NCI-H510A (cell line): ENCODE results near the gene ZNF423.
A peak's percentile ranks its signal among the peaks of the same experiment; 100 is the strongest.

Experiments used
- DNase-seq: peaks from one replicate; lab custom pipeline; 2025; lab: John Stamatoyannopoulos, UW

ZNF423 gene

DNA sequence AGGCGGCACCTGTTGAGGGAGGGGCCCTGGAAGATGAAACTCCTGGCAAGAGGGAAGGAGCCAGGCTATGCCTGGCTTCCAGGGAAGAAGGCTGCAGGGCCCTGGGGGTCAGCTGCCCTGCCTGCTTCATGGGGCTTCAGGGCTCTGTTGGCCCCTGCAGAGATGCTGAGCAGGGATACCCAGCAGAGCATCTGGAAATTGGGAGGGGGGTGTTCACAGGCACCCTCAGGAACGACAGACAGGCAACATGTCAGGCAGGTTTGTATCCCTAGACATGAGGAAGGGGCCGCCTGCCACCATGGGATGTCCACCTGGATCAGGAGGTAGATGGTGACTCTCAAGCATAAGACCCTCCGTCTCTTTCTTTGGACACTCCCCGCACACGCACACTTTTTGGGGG, 13.8 kb upstream of the ZNF423 start:
- DNase-seq: no peak

DNA sequence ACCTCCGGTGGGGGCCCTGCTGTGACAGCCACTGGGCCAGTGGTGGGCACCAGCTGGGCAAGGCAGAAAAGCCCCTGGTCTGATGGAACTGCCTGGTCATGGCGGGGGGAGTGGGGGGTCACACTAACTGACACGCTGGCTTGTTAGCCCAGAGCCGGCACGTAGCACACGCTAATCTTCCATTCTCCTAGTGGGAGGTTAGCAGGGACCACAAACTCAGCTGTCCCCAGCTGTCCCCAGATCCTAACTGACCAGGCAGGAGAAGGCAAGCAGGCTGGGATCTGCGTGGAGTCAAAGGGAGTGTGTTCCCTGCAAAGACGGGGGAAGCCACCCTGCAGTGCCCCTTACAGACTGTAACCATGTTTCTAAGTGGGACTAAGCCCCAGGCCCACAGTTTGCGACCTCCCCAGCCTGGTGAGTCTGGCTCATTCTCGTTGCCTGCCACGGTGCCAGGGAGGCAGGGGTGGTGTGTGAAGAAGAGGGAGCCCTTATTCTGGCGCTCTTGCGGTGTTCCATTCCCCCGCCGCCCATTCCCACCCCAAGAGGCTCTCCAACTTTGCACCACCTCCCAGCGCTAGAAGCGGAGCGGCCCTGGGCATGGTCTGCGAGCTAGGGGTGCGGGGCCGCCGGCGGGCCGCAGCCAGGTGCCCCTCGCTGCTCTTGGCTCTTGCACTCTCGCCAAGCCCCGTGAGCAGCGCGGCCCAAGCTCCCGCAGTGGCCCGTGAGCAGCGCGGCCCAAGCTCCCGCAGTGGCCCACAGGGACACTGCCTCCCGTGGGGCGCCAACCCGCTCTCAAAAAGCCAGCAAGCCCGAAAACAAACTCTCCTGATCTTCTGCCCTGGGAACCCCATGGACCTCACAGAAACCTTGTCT, 12.1 kb upstream of the ZNF423 start:
- DNase-seq: no peak

DNA sequence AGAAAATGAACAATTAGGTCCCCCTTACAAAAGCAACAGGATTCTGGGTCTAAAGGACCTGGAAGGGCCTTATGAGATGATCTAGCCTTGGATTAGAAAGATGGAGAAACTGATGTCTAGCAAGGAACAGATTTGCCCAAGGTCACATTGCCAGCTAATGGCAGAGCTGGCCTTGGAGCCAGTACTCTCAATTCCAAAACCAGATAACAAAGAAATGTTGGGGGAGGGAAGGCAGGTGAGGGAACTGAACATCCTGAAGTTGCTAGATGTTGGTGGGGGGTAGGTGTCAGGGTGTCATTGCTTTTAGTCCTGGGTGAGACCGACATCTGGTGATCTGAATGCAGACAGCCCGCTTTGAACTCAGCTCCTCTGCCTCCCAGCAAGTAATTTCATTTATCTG, 11.3 kb upstream of the ZNF423 start:
- DNase-seq: no peak

DNA sequence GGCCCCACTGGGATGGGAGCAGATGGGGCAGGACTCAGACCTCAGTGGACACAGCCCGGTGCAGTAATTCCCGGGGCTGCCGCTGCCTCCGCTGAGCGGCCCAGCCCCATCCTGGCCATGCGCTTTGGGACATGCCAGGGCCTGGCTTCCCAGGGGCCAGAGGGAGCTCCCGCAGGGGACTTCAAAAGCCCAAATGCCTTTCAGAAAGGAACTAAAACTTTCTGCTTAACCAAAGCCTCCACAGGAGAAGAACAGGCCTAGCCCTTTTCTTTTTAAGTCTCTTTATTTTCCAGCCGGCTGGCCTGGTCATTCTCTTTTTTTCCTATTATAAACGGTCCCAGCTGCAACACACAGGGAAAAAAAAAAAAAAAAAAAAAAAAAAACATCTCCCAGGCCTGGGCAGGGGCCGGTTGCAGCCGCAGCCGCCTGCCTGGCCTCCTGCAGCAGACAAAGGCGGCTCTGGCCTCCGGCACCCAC, 10.7 kb upstream of the ZNF423 start:
- DNase-seq: no peak

DNA sequence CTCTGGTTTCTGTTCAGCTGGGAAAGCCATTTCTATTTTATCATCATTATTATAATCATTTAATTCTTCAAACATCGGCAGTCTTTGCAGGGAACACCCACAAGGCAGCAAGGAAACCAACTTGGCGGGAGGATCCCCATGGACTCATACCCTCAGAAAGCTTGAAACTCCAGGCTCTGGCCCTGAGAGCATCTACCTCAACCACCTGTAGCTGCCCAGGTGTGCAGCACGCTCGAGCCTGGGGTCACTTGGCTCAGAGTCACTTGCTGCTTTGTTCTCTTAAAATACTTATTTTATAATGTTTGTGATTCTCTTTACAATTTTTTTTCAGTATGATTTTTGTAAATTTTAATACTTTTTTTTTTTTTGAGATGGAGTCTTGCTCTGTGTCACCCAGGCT, 6.8 kb upstream of the ZNF423 start:
- DNase-seq: no peak

DNA sequence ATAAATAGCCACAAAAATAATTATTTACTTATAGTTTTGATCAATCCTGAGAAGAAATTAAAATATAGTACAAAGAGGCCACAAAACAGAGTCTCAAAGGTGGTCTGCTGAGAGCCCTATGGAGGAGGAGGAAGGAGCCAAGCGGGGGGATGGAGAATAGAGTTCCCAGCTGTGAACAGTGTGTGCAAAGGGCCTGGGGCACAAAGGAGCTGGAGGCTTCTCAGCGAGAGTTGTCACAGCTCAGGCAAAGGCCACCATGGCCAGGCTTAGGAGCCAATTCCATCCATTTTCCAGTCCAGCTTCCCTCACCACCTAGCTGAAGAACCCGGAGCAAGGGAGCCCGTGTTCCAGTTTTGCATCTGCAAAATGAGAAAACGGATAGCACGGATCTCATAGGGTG, 5.4 kb upstream of the ZNF423 start:
- no peak for DNase-seq

DNA sequence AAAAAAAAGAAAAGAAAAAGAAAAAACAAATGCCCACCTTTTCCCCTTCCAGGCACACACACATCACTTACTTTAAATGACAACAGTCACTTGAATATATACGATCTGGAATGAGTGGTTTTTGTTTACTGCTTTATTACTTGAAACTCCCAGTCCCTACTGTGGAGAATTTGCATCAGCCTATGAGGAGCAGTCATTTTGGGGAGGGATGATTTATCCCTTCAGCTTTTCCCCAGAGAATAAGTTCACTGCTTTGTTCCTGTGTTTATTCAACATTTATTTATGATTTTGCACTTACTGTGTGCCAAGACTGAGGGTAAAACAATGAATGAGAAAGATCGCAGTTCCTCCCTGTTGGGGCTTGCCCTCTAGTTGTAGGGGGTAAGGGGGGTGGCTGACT, 4.7 kb upstream of the ZNF423 start:
- no peak for DNase-seq

DNA sequence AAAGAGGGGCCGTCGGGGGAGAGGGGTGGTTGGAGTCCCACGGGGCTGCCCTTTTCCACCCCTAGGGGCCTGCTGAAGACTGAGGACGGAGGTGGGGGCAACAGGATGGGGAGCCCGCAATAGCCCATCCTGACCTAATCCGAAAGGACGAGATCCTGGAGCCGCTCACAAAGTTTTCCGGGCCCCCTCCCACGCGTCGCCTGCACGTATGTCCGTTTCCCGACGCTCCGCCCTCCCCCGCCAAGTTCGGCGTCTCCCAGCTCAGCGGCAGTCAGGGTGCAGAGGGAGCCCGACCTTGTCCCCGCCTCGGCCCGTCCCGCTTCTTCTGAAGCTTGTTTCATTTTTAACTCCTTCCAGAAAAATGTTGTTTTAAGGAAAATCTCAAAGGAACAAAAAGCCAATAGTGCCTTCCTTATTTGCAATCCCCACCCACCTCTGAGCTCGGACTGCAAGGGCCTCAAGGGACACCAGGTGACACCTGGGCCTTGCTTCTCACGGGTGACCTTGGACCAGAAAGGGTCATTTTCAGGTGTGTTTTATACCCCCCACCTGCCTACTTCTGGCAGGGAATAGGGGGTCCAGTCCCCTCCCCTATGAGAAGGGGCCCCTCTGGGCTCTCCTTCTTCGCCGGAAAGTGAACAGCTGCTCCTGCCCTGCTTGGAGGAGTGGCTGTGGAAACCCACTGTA, 3.4 kb upstream of the ZNF423 start:
- DNase-seq: no peak

DNA sequence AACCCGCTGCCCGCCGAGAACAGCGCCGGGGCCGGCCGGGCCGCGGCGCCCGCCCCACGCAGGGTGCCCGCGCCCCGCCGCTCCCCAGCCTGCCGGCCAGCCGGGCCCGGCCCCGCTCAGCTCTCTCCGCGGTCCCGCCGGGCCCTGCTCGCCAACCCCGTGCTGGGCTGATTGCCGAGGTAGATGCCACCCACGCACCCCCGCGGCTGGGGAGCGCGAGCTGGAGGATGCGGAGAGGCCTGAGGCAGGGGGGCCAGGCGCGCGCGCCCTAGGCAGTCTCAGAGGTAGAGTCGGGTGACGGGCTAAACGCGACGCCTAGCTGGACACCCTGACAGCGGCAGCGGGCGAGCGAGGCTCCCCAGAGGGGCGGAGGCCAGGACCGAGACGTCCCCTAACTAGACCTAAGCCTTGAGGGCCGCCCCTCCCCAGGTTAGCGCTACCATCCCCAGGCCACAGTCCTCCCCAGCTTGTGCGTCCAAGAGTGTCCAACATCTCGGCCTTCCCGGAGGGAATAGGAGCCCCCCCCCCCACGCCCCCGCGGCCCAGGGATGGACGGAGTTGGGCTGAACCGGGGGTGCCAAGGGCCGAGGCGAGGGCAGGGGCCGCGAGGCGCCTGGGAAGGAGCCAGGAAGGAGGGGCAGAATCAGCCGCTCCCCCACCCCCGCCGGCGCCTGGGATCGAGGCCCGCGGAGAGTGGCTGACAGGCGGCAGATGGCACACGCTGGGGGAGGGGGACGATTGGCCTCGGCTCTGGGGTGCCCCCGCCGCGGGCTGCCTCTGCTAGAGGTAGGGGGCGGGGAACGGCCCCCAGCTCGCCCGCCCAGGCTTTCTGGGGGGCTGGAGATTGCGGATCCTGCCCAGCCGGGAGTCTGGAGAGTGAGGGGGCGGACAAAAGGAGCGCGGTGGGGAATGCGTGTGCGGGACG, 2.5 kb upstream of the ZNF423 start:
- no peak for DNase-seq

DNA sequence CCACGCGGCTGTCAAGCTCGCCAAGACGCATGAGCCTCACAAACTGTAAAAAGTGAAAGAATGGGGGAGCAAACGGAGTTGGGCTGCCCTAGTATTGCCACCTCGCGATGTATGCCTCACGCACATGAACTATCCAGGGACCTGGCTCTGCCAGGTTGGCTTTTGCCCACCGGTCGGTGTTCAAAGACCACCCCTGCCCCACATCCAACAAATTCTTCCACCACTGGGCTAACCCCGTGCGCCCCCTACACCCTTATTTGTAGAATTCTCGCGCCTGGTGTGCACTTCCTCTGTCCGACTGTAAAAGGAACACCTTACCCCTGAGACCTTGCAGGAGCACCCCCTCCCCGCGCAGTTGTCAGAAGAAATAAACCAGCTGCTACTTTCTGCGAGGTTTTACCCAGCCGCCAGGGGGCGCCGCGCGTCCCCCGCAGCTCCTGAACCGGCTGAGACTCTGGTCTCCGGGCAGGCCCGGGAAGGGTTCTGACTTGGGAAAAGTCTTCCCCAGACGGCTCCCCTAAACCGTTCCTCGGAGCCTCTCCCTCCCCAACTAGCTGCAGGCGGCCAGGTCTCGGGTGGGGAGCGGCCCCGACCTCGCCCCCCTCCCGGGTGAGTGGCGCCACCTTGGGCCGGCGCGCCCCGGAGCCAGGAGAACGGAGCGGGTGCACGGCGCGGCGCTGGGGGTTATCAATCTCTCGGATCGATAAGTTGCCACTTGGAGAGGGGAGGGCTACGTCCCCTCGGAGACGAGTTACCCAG, 1.7 kb upstream of the ZNF423 start:
- peak; percentile 29 for DNase-seq

DNA sequence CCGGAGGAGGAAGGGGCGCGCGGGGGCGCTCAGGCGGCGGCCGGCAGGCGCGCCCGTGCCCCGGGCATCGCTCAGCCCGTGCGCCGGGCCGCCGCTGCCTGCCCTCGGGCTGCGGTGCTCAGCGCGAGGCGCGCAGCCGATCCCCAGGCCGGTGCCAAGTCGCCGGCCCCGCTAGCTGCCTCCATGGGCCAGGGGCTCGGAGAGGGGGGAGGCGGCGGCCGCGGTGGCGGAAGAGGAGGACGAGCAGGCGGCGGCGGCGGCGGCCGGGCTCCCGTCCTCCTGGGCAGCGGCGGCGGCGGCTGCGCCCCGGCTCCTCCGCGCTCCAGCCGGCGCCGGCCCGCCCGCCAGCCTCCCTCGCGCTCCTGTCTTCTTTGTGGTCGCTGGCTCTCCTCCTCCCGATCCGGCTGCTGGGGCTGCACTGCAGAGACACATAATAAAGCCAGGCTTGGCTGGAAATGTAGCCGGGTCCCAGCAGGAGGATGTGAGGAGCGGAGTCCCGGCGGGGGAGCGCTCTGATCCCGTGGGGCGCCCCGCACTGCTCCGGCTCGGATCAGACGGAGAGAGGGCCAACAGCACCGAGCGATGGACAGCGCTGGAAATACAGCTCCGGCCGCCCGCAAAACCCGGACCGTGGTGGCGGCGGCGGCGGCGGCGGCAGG, 889 bp upstream of the ZNF423 start:
- DNase-seq: peak; percentile 30

DNA sequence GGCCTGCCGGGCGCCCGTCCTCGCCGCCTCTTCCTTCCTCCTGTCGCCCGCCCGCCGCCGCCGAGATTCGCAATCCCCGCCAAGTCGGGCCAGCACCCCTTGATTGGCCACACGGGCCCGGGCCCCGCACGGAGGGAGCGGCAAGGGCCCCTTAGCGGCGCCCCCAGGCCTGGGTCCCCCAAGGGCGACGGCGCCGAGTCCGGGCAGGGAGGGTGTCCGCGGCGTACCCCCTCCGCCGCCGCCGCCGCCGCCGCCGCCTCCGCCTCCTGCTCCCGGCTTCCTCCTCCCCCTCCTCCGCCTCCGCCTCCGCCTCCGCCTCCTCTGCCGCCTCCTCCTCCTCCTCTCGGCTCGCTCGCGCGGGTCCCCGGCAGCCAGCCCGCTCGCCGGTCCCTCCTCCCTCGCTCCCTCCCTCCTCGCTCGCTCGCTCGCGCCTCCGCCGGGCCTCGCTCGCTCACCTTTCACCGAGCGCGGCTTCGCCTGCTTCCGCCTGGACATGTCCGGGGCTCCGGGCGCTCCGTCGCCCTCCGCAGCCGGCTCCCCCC, 561 bp downstream of the ZNF423 start:
- peak; percentile 81 for DNase-seq

DNA sequence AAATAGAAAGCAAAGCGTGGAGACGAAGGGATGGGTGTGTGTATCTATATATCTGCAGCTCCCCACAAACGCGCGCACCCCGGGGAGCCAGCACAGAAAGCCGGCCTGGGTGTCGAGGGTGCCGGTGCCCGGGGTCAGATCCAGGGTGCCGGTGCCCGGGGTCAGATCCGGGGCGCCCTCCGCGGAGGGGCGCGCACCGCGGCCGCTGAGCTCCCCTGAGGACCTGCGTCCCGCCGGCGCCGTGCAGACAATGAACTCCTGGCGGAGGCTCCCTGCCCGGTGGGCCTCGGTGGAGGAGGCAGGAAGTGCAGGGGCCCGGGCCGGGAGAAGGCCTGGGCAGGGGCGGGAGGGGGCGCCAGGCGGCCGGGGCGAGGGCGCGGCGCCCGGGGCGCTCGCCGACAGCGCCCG, 1.1 kb downstream of the ZNF423 start:
- peak; percentile 38 for DNase-seq

DNA sequence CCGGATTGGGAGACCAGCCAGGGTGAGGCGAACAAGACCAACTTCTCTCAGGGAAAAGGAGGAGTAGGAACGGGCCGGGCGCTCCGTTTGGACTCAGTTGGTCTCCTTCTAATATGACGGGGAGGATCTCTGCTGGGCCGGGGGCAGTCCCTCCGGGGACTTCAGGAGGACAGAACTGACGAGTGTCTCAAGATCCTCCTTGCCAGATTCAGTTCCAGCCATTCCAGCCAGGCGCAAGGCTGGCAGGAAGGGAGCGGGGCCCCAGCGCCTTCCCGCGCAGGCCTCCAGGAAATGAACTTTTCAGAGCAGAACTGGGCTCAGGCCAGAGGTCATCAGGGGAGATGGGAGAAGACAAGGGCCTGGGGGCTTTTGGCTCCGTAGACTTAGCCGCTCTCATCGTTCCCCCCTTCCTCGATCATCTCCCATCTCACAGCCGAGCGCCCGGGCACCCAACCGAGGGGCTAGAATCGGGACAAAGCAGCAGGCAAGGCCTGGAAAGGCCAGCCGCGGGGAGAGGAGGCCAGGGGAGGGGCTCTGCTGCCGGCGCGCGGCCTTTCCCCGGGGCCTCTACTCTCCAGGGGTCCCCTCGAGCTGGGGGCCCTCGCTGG, 1.6 kb downstream of the ZNF423 start:
- no peak for DNase-seq

DNA sequence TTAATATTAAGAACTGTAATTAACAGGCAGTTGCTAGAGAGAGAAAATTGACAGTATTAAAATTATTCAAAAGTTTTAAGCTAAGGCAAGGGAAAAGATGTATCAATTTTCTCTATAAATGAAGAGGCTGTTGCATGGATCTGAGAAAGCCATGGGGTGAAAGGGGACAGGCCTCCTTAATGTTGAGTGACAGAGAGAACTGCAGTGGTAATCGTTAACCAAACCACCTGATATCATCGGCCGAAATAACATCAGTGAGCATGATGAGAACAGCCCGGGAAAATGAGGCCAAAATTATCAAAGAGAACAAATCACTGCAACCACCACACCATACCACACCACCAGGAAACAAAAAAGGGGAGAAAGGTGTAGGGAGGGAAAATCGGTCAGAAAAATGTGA, 3.6 kb downstream of the ZNF423 start:
- no peak for DNase-seq

DNA sequence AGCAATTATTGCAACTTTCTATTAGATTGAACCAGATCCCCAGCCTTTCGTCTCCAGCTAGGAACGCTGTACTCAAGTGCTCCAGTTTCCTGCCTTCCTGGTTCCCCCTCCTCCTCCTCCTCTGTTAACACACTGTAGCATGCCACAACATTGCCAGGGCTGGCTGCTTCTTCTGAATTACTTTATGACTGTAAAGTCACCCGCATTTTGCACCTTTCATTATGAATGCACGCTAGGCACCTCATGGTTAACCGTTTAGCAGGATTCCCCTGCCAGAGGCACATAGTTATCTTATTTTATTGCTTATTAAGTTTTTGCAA, 4.5 kb downstream of the ZNF423 start:
- no peak for DNase-seq

DNA sequence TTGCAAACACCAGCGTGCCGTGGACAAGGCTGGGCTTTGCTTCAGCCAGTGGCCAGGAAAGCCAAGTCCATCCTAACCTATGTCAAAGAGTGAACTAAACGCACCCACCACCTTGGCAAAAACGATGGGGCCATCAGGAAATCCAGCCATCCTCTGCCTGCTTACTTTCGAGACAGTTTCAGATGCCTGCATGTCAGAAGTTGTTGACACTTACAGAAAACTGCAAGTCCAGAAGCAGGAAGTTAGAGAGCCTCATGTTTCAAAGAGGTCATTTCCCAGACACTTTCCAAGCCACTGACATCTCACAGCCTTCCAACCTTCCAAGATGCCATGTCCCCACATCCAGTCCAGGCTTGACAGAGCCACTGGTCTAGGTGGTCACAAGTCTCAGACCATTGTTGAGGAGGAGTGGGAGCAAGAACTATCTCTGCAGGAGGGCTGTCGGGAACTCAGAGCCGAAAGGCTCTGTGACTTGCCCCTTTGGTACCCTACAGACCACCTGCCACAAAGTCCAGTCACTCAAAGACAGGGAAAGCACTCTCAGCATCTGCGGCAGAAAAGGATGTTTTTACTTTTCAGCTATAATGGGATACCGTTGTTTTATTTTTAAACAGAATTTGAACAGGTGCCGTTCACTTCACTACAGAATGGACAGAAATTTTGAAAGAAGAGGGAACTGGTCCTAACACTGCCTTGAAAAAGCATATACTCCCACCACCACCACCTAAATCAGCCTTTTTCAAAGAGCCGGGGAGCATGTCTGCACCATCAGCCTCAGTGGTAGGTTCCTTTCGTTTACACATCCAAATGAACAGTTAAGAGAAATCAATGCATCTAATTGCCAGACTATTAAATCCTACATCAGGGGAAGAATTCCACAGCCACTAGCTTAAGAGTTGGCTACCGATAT, 5.1 kb downstream of the ZNF423 start:
- no peak for DNase-seq

DNA sequence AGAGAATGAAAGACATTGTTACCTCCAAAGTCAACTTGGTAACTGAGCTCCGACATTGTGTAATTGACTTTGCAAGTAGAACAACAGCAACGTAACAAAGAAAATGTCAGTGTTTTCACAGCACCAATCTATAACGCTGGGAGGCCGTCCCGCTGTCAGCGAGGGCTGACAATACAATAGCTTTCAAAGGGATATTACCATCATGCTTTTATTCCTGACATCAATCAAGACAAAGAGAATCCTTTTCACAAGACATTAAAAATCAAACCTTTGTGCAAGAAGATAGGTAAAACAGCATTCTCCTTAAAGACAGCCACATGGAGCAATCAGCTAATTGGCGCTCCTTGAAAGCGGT, 6.2 kb downstream of the ZNF423 start:
- no peak for DNase-seq

DNA sequence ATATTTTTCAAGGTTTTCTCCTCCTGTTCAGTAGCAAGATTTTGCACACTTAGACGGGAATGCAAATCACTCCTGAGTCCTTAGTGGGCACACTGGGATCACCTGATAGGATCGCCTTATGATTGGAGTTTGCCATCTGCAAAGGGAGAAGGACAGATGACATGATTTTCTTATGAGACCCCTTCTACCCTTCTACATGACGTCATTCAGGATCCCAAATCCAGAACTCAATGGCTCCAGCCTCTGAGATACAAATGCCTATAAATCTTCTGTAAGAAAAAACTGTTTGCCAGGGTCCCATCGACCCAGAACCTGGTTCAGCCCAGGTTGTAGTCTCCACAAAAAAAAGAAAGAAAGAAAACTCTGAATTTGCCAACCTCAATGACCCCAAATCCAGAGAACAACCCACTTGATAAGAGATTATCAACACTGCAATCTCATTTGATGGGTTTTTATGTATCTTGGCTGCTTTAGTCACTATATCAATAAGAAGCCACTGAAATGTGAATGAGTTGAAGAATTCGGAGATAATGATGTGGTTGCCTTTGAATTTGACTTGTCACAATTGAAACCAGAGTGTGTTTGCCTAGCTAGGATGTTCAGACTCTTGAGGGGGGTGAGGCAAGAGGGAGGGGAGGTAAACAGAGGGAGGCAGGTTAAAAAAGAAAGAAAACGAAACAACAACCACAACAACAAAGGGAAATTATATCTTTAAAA, 6.7 kb downstream of the ZNF423 start:
- DNase-seq: no peak
